OCI-LY7 (cell line): ENCODE data around the gene LOXHD1.

Experiments used
- CTCF ChIP-seq: fragments of 200-600 bp; sonication (generic); conservative IDR thresholded peaks from 2 replicates; pipeline ENCODE4 v1.5.1; 2014; ENCODE audit warnings: mild to moderate bottlenecking, antibody characterized with exemption, low read length, moderate library complexity, mixed read lengths
- EZH2phosphoT487 ChIP-seq: fragments of 200-600 bp; sonication (generic); IDR thresholded peaks from 2 replicates; pipeline ENCODE4 v1.6.1; 2018; ENCODE audit warnings: low read depth, borderline replicate concordance, mild to moderate bottlenecking, mixed run types, antibody characterized with exemption, low read length, moderate library complexity, mixed read lengths

- TF ChIP-seq CTCF = no peak
- TF ChIP-seq EZH2phosphoT487 = no peak
Observed at GRCh38 chr18:46470714-46471113, 186.3 kb downstream of the LOXHD1 start.
